LHCN-M2 (cell line): ENCODE measurements around the gene PDP2. TPM values are rescaled to one million over a fixed set of nuclear protein-coding genes. Genes with fewer than 3 reads are reported as not detected.
A peak's percentile ranks its signal among the peaks of the same experiment; 100 is the strongest.

Experiments
- DNase-seq: peaks from one replicate; pipeline ENCODE4 v3.0.0-alpha.2; 2012; ENCODE audit warnings: low read depth
- total RNA-seq: library from RNA; depleted of rRNA; stranded (reverse); fragments of >200 nt; gene quantifications from 2 replicates; pipeline ENCODE4 v1.2.3, GENCODE V29; 2014; rRNA removed

PDP2 gene
- total RNA-seq, 1 experiment from 2014 or later: 10.0 TPM

GRCh38 chr16:66935314-66936011 lies 55.1 kb downstream of the PDP2 start, which contains the start of gene CES2:
CES2 (plus strand) TSS chr16:66935516; CDS start chr16:66935636, 120 bp downstream.
- DNase-seq: peak; percentile 54

GRCh38 chr16:66936462-66936861 lies 56.1 kb downstream of the PDP2 start:
- no peak for DNase-seq

- no peak for DNase-seq
These were observed 56.7 kb downstream of the PDP2 start for GRCh38 chr16:66936889-66937554.

GRCh38 chr16:66937725-66938337 lies 57.5 kb downstream of the PDP2 start:
- DNase-seq: no peak

GRCh38 chr16:66939366-66939765 lies 59.1 kb downstream of the PDP2 start:
- DNase-seq: no peak

- no peak for DNase-seq
These were observed 59.9 kb downstream of the PDP2 start for GRCh38 chr16:66940236-66940635.

Other genes starting within 250 kb of the PDP2 start
- 11.9 and 16.4 TPM in 2 replicates for gene CMTM4, start 183.8 kb upstream of the PDP2 start, total RNA-seq
- gene DYNC1LI2, start 128.9 kb upstream of the PDP2 start, total RNA-seq: 110 and 117 TPM in 2 replicates
- gene TERB1, start 78.9 kb upstream of the PDP2 start, total RNA-seq: not detected in 2 replicates
- 77.2 and 85.9 TPM in 2 replicates for gene NAE1, start 49.5 kb upstream of the PDP2 start, total RNA-seq
- not detected in 2 replicates for gene CA7, start 36.1 kb upstream of the PDP2 start, total RNA-seq
- gene CDH16, start 38.4 kb downstream of the PDP2 start, total RNA-seq: not detected in 2 replicates
- gene RRAD, start 45.0 kb downstream of the PDP2 start, total RNA-seq: 1.1 and 1.7 TPM in 2 replicates
- 147 and 148 TPM in 2 replicates for gene CIAO2B, start 53.9 kb downstream of the PDP2 start, total RNA-seq
- gene CES2, start 55.0 kb downstream of the PDP2 start, total RNA-seq: 45.8 and 53.4 TPM in 2 replicates
- 0.75 and 0.96 TPM in 2 replicates for gene CES3, start 80.8 kb downstream of the PDP2 start, total RNA-seq
- gene CES4A, start 108.1 kb downstream of the PDP2 start, total RNA-seq: 0.06 and 0.77 TPM in 2 replicates
- 121 and 123 TPM in 2 replicates for gene CBFB, start 148.6 kb downstream of the PDP2 start, total RNA-seq
- gene PHAF1, start 229.4 kb downstream of the PDP2 start, total RNA-seq: 16.1 and 24.3 TPM in 2 replicates